MCF 10A (cell line): ENCODE results near the gene SAMD4A. TPM values are rescaled to one million over a fixed set of nuclear protein-coding genes. Genes with fewer than 3 reads are reported as not detected.

ENCODE experiments used
- BruUV-seq: library from RNA; stranded (reverse); fragments of 400-500 nt; replicated peaks from 2 replicates; lab custom pipeline; 2021; lab: Mats Ljungman, UMichigan
- CTCF ChIA-PET: fragments of 300-600 bp; sonication (Branson Sonifier 250); formaldehyde crosslinking; extraction: SDS; loops from one replicate; lab custom pipeline; 2021; ENCODE audit warnings: antibody characterized with exemption, inconsistent platforms; lab: Yijun Ruan, JAX
- POLR2A ChIA-PET: fragments of 300-600, 350-650 bp; sonication (Branson Sonifier 250); formaldehyde crosslinking; extraction: SDS; loops from one replicate; lab custom pipeline; 2020; ENCODE audit warnings: antibody characterized with exemption, inconsistent platforms; lab: Yijun Ruan, JAX
- DNase-seq: peaks from one replicate; pipeline ENCODE4 v3.0.0-alpha.2; 2018; ENCODE audit not compliant: unreplicated experiment
- H3K27ac Mint-ChIP-seq: one replicate; pipeline ENCODE4 v1.8.0; 2022; ENCODE audit warnings: mild to moderate bottlenecking, low read depth, mixed read lengths; ENCODE audit not compliant: unreplicated experiment
- H3K27me3 Mint-ChIP-seq: one replicate; pipeline ENCODE4 v1.8.0; 2022; ENCODE audit warnings: mixed read lengths; ENCODE audit not compliant: insufficient read depth, unreplicated experiment
- H3K36me3 Mint-ChIP-seq: one replicate; pipeline ENCODE4 v1.8.0; 2022; ENCODE audit warnings: mild to moderate bottlenecking, moderate library complexity, mixed read lengths; ENCODE audit not compliant: insufficient read depth, unreplicated experiment
- H3K4me1 Mint-ChIP-seq: one replicate; pipeline ENCODE4 v1.8.0; 2022; ENCODE audit warnings: mixed read lengths; ENCODE audit not compliant: insufficient read depth, unreplicated experiment
- H3K4me3 Mint-ChIP-seq: one replicate; pipeline ENCODE4 v1.8.0; 2022; ENCODE audit warnings: mild to moderate bottlenecking, moderate library complexity, mixed read lengths; ENCODE audit not compliant: unreplicated experiment
- H3K9me3 Mint-ChIP-seq: one replicate; pipeline ENCODE4 v1.8.0; 2022; ENCODE audit warnings: mixed read lengths; ENCODE audit not compliant: unreplicated experiment
- intact Hi-C: fragments of 100-400 bp; cut with micrococcal nuclease; formaldehyde crosslinking; loops from 2 replicates; pipeline ENCODE4 v1.14.1; 2022
- total RNA-seq: library from RNA; stranded (reverse); gene quantifications from 2 replicates; pipeline ENCODE4 v1.2.3, GENCODE V29; 2022
- TF ChIP-seq, protein P1 (sequence below): fragments of 200-600 bp; IDR thresholded peaks from one replicate; pipeline ENCODE4 v1.8.0; 2022; ENCODE audit warnings: antibody characterized with exemption, mild to moderate bottlenecking; ENCODE audit not compliant: unreplicated experiment

Gene SAMD4A
- total RNA-seq, 1 experiment from 2014 or later = 63.5 TPM

DNA sequence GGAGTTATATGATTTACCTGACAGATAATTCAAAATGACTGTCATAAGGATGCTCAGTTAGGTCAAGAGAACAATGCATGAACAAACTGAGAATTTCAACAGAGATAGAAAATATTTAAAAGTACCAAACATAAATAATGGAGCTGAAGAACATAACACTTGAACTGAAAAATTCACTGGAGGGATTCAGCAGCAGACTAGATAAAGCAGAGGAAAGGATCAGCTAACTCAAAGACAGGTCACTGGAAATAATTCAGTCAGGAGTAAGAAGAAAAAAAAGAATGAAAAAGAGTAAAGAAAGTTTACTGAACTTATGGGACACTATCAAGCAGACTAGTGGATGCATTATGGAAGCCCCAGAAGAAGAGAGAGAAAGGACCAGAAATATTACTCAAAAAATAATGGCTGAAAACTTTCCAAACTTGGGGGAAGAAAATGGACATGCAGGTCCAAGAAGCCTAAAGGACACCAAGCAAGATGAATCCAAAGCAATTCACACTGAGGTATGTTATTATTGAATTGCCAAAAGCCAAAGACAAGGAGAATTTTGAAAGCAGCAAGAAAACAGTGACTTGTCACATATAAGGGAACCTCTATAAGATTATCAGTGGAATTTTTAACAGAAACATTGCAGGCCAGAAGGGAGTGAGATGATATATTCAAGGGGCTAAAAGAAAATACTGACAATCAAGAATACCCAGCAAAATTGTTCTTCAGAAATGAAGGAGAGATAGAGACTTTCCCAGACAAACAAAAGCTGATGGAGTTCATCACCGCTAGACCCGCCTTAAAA lies 257.0 kb downstream of the SAMD4A start:
- TF ChIP-seq, protein P1, sequence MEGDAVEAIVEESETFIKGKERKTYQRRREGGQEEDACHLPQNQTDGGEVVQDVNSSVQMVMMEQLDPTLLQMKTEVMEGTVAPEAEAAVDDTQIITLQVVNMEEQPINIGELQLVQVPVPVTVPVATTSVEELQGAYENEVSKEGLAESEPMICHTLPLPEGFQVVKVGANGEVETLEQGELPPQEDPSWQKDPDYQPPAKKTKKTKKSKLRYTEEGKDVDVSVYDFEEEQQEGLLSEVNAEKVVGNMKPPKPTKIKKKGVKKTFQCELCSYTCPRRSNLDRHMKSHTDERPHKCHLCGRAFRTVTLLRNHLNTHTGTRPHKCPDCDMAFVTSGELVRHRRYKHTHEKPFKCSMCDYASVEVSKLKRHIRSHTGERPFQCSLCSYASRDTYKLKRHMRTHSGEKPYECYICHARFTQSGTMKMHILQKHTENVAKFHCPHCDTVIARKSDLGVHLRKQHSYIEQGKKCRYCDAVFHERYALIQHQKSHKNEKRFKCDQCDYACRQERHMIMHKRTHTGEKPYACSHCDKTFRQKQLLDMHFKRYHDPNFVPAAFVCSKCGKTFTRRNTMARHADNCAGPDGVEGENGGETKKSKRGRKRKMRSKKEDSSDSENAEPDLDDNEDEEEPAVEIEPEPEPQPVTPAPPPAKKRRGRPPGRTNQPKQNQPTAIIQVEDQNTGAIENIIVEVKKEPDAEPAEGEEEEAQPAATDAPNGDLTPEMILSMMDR = no peak
- no TSS peak for BruUV-seq
- DNase-seq = no peak
- no peak overlapping the region for H3K27ac Mint-ChIP-seq
- H3K36me3 Mint-ChIP-seq = no peaks in the 10 kb centered on the region
- H3K4me3 Mint-ChIP-seq = no peak overlapping the region
- POLR2A ChIA-PET = no interaction called here
- peaks cover 15% of the 10 kb centered on the region for H3K27me3 Mint-ChIP-seq
- intact Hi-C loops = no loop called here
- H3K4me1 Mint-ChIP-seq = no peaks in the 10 kb centered on the region
- CTCF ChIA-PET = interaction anchor here (0.5 kb wide), 1 partner anchor 42 kb away, joined by 3 read pairs; no protein-coding TSS in a partner anchor
- H3K9me3 Mint-ChIP-seq = peaks cover 16% of the 10 kb centered on the region

DNA sequence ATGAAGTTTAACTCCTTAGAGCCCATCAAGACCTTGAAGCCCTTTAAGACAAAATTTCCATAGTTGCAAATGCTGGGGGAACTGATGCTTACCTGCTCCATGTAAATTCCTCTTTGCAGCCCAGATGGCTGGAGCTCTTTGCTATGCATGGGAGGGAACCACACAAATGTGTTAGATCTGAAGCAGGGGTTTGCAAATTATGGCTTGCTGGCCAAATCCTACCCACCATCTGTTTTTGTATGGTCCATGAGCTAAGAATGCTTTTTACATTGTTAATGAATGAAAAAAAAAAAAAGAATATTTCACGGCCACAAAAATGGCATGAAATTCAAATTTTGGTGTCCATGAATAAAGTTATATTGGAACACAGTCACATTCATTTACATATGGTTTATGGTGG lies 261.1 kb downstream of the SAMD4A start:
- H3K4me3 Mint-ChIP-seq = no peak overlapping the region
- no peaks in the 10 kb centered on the region for H3K4me1 Mint-ChIP-seq
- BruUV-seq = no TSS peak
- intact Hi-C loops = no loop called here
- no peak overlapping the region for H3K27ac Mint-ChIP-seq
- peaks cover 16% of the 10 kb centered on the region for H3K9me3 Mint-ChIP-seq
- no peaks in the 10 kb centered on the region for H3K36me3 Mint-ChIP-seq
- no peaks in the 10 kb centered on the region for H3K27me3 Mint-ChIP-seq
- ChIA-PET CTCF (interaction anchor here (0.6 to 0.9 kb wide), 2 partner anchors 53 to 210 kb away, joined by 3 read pairs; no protein-coding TSS in a partner anchor), POLR2A (no interaction called here)
- TF ChIP-seq, protein P1 = no peak
- DNase-seq = no peak

DNA sequence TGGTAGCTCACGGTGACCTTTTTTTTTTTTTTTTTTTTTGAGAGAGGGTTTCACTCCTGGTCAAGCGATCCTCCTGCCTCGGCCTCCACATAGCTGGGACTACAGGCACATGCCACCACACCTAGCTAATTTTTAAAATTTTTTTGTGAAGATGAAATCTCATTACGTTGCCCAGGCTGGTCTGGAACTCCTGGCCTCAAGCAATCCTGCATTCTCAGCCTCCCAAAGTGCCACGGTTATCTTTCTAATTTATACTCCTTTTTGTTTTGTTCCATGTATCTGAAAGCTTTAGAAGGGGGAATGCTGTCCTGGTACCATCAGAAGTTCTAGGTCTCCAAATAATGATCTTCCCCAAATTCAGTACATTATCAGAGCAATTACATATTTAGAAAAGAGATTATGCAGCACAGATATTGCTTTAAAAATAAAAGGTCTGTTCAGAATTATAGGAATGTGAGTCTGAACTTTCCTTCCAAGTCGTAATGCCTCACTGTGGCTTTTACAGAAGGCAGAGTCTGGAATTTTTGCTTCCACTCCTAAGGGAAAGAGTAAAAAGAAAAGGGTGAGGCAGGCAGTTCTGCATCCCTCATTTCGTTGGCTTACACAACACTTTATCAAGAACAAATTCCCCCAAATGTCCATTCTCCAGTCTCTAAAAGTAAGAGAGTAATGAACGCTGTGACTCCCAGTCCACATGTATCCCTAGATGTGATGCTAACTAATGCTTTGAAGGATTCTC lies 262.7 kb downstream of the SAMD4A start:
- H3K27me3 Mint-ChIP-seq = no peaks in the 10 kb centered on the region
- intact Hi-C loops = no loop called here
- DNase-seq = no peak
- BruUV-seq = no TSS peak
- no peaks in the 10 kb centered on the region for H3K4me1 Mint-ChIP-seq
- ChIA-PET POLR2A (no interaction called here), CTCF (no interaction called here)
- H3K4me3 Mint-ChIP-seq = no peak overlapping the region
- TF ChIP-seq, protein P1 = no peak
- no peaks in the 10 kb centered on the region for H3K36me3 Mint-ChIP-seq
- no peak overlapping the region for H3K27ac Mint-ChIP-seq
- peaks cover 4% of the 10 kb centered on the region for H3K9me3 Mint-ChIP-seq

DNA sequence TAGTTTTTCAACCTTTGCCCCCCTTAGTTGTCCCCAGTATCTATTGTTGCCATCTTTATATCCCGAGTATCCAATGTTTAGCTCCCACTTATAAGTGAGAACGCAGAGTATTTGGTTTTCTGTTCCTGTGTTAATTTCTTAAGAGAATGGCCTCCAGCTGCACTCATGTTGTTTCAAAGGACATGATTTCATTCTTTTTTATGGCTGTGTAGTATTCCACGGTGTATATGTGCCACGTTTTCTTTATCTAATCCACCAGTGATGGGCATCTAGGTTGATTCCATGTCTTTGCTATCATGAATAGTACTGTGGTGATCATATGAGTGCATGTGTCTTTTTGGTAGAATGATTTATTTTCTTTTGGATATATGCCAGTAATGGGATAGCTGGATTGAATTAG lies 263.7 kb downstream of the SAMD4A start:
- H3K36me3 Mint-ChIP-seq = no peaks in the 10 kb centered on the region
- no TSS peak for BruUV-seq
- DNase-seq = no peak
- ChIA-PET CTCF (interaction anchor here (0.6 to 1.0 kb wide), 3 partner anchors 25 to 62 kb away, joined by 3 to 5 read pairs (median 3); no protein-coding TSS in a partner anchor), POLR2A (interaction anchor here (0.9 kb wide), 1 partner anchor 11 kb away, joined by 3 read pairs; no protein-coding TSS in a partner anchor)
- no peak overlapping the region for H3K4me3 Mint-ChIP-seq
- intact Hi-C loops = no loop called here
- H3K27ac Mint-ChIP-seq = no peak overlapping the region
- H3K27me3 Mint-ChIP-seq = no peaks in the 10 kb centered on the region
- no peaks in the 10 kb centered on the region for H3K9me3 Mint-ChIP-seq
- H3K4me1 Mint-ChIP-seq = no peaks in the 10 kb centered on the region
- TF ChIP-seq, protein P1 = no peak
